ENCODE measurements around the gene ADAD2. TPM values are rescaled to one million over a fixed set of nuclear protein-coding genes. Genes with fewer than 3 reads are reported as not detected.

ADAD2 gene
- total and polyA plus RNA-seq, 9 of the 15 experiments (the other 6 are each of a cell fraction or from before 2014, with no cell fraction given): 0.07 TPM; not detected in 8

- Histone ChIP-seq H3K27me3 (ENCODE audit: control insufficient read depth in 2 of 2, insufficient read depth in 2 of 2, low read length in 2 of 2) (peaks cover 2 to 9% of the 10 kb centered on the region in 2 experiments; a peak in 3 of 5 replicates), H3K9ac (ENCODE audit: insufficient read depth in 1 of 2, low read depth in 2 of 2, low read length in 2 of 2) (peak overlapping the region; percentile 57 to 62; a peak in 3 of 4 replicates), H3K9me1 (ENCODE audit: control insufficient read depth, insufficient read depth, low read length) (no peaks in the 10 kb centered on the region), H3K4me1 (replicated peaks in 1 of 2; ENCODE audit: control insufficient read depth in 2 of 2, insufficient read depth in 2 of 2, low read length in 2 of 2) (peaks cover 15 to 30% of the 10 kb centered on the region in 2 experiments; a peak in 4 of 5 replicates), H3K9me3 (replicated peaks; ENCODE audit: control insufficient read depth, insufficient read depth, low read depth, low read length) (no peaks in the 10 kb centered on the region), H3K4me3 (peak overlapping the region; percentile 75), H2AFZ (ENCODE audit: low read depth, low read length) (peak overlapping the region; percentile 78), H3K36me3 (ENCODE audit: control insufficient read depth, insufficient read depth, low read length) (no peaks in the 10 kb centered on the region), H3K4me2 (ENCODE audit: insufficient read depth, low read length) (peak overlapping the region; percentile 85), H4K20me1 (replicated peaks; ENCODE audit: control insufficient read depth, insufficient read depth, low read length) (no peaks in the 10 kb centered on the region), H3K27ac (ENCODE audit: extremely low read depth, low read depth, low read length) (peak overlapping the region; percentile 61; the same call in 1 of the 3 replicates), H3K79me2 (ENCODE audit: control insufficient read depth, insufficient read depth, low read length) (peaks cover 41% of the 10 kb centered on the region)
- WGBS (ENCODE audit: insufficient coverage, low coverage, missing lambda C conversion rate): 20% methylated on average over 8 of the region's 13 CpGs
- POLR2A ChIA-PET: interaction anchor here (0.6 to 0.9 kb wide), 4 partner anchors 11 to 213 kb away, joined by 3 to 4 read pairs (median 3); partner anchors contain the start of gene MBTPS1
- in situ Hi-C loops (cut with MboI) (no loop called here), intact Hi-C loops (cut with micrococcal nuclease) (loop anchor here (2.0 kb wide), 1 partner anchor 59 kb away; no protein-coding TSS in a partner anchor)
- DNase-seq (ENCODE audit: extremely low read depth in 1 of 4, low spot score in 3 of 4): peak in 1 of 4 experiments; percentile 68
- no peak for FAIRE-seq
- ATAC-seq: 0 out of 3 replicates have a peak, but pooled peaks have one; percentile 1
- CTCF ChIA-PET (ENCODE audit: low intra/inter-chr PET ratio): interaction anchor here (0.5 to 1.6 kb wide), 2 partner anchors 11 to 56 kb away, joined by 3 read pairs; no protein-coding TSS in a partner anchor
- BruUV-seq (replicated peaks): no TSS peak
- TF ChIP-seq PRPF4 (IDR thresholded peaks at IDR 0.05; ENCODE audit: insufficient read depth, low read depth, low read length, poor library complexity, severe bottlenecking): no peak
- TF ChIP-seq FOSL1 (tag; conservative IDR thresholded peaks at IDR 0.05): no peak
- TF ChIP-seq, protein P1, sequence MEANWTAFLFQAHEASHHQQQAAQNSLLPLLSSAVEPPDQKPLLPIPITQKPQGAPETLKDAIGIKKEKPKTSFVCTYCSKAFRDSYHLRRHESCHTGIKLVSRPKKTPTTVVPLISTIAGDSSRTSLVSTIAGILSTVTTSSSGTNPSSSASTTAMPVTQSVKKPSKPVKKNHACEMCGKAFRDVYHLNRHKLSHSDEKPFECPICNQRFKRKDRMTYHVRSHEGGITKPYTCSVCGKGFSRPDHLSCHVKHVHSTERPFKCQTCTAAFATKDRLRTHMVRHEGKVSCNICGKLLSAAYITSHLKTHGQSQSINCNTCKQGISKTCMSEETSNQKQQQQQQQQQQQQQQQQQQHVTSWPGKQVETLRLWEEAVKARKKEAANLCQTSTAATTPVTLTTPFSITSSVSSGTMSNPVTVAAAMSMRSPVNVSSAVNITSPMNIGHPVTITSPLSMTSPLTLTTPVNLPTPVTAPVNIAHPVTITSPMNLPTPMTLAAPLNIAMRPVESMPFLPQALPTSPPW (CRISPR knock-in tag; IDR thresholded peaks at IDR 0.05): peak; percentile 64
- TF ChIP-seq, protein P2, sequence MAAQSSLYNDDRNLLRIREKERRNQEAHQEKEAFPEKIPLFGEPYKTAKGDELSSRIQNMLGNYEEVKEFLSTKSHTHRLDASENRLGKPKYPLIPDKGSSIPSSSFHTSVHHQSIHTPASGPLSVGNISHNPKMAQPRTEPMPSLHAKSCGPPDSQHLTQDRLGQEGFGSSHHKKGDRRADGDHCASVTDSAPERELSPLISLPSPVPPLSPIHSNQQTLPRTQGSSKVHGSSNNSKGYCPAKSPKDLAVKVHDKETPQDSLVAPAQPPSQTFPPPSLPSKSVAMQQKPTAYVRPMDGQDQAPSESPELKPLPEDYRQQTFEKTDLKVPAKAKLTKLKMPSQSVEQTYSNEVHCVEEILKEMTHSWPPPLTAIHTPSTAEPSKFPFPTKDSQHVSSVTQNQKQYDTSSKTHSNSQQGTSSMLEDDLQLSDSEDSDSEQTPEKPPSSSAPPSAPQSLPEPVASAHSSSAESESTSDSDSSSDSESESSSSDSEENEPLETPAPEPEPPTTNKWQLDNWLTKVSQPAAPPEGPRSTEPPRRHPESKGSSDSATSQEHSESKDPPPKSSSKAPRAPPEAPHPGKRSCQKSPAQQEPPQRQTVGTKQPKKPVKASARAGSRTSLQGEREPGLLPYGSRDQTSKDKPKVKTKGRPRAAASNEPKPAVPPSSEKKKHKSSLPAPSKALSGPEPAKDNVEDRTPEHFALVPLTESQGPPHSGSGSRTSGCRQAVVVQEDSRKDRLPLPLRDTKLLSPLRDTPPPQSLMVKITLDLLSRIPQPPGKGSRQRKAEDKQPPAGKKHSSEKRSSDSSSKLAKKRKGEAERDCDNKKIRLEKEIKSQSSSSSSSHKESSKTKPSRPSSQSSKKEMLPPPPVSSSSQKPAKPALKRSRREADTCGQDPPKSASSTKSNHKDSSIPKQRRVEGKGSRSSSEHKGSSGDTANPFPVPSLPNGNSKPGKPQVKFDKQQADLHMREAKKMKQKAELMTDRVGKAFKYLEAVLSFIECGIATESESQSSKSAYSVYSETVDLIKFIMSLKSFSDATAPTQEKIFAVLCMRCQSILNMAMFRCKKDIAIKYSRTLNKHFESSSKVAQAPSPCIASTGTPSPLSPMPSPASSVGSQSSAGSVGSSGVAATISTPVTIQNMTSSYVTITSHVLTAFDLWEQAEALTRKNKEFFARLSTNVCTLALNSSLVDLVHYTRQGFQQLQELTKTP (IDR thresholded peaks at IDR 0.05; ENCODE audit: low read depth in 1 of 2, partially characterized antibody in 2 of 2): peak in 1 of 2 experiments; percentile 98
- no peak for TF ChIP-seq ZNF134 (CRISPR knock-in tag; conservative IDR thresholded peaks at IDR 0.05)
- no peak for TF ChIP-seq ZFP36 (IDR thresholded peaks at IDR 0.05; ENCODE audit: low read depth, low read length, partially characterized antibody)
- 0 out of 2 replicates have a peak, but pooled peaks have one; percentile 17 for TF ChIP-seq ZNF407 (IDR thresholded peaks at IDR 0.05; ENCODE audit: low read depth)
These were observed 47.2 kb upstream of the ADAD2 start for GRCh38 chr16:84143784-84144199.

Measured in K562 (cell line).